K562 (cell line): ENCODE data around the gene PFKL. TPM values are rescaled to one million over a fixed set of nuclear protein-coding genes. Genes with fewer than 3 reads are reported as not detected.

Experiments used
- ATAC-seq: fragments of 200-7000 bp; cut with Tn5 transposase; 3 replicates; pipeline ENCODE4 v1.9.1; 2020; ENCODE audit warnings: moderate library complexity
- BruUV-seq: library from RNA; stranded (reverse); fragments of 400-500 nt; replicated peaks from 2 replicates; lab custom pipeline; 2021; lab: Mats Ljungman, UMichigan
- CTCF ChIA-PET: fragments of 300-600 bp; formaldehyde crosslinking; extraction: SDS; loops from one replicate; lab custom pipeline; 2021; ENCODE audit warnings: low intra/inter-chr PET ratio; lab: Yijun Ruan, JAX
- POLR2A ChIA-PET: fragments of 300-600, 350-650 bp; sonication (Branson Sonifier 250); formaldehyde crosslinking; extraction: SDS; loops from one replicate; lab custom pipeline; 2021; ENCODE audit warnings: antibody characterized with exemption, inconsistent platforms; lab: Yijun Ruan, JAX
- DNase-seq, 4 experiments: peaks; one replicate each; pipeline versions ENCODE4 v3.0.0 to v3.0.0-alpha.2; 2011 to 2018; ENCODE audit warnings: low spot score in 3 of 4, mixed read lengths in 3 of 4; ENCODE audit errors: extremely low read depth in 1 of 4
- FAIRE-seq: peaks from 2 replicates; lab custom pipeline; 2011; peaks lifted over from hg19 to GRCh38; lab: Jason Lieb, UNC
- H2AFZ ChIP-seq: 2 replicates; pipeline ENCODE4 v1.6.0; 2011; ENCODE audit warnings: low read depth, low read length, control low read depth, inconsistent platforms
- H3K27ac ChIP-seq: fragments of 200-600 bp; 3 replicates; pipeline ENCODE4 v1.8.0; 2011; ENCODE audit warnings: low read depth, mild to moderate bottlenecking, control low read depth, inconsistent platforms, low read length, moderate library complexity, mixed read lengths; ENCODE audit errors: extremely low read depth
- H3K27me3 ChIP-seq, 2 experiments: fragments of 300-600 bp in 1 of 2; 2 replicates in 1 of 2; 3 replicates in 1 of 2; pipeline versions ENCODE4 v1.6.0 to v1.8.0; 2011; ENCODE audit warnings: inconsistent platforms in 2 of 2, low read length in 2 of 2, mild to moderate bottlenecking in 1 of 2, mixed read lengths in 1 of 2, moderate library complexity in 1 of 2; ENCODE audit not compliant: control insufficient read depth in 2 of 2, insufficient read depth in 2 of 2
- H3K36me3 ChIP-seq: fragments of 300-600 bp; 3 replicates; pipeline ENCODE4 v1.8.0; 2011; ENCODE audit warnings: mild to moderate bottlenecking, low read length, inconsistent platforms; ENCODE audit not compliant: control insufficient read depth, insufficient read depth
- H3K4me1 ChIP-seq, 2 experiments: fragments of 200-600 bp in 1 of 2; replicated peaks in 1 of 2; 2 replicates in 1 of 2; 3 replicates in 1 of 2; pipeline versions ENCODE4 v1.5.1 to v1.8.0; 2011; ENCODE audit warnings: inconsistent platforms in 2 of 2, low read length in 2 of 2, mild to moderate bottlenecking in 1 of 2, mixed read lengths in 1 of 2, moderate library complexity in 1 of 2; ENCODE audit not compliant: control insufficient read depth in 2 of 2, insufficient read depth in 2 of 2
- H3K4me2 ChIP-seq: 2 replicates; pipeline ENCODE4 v1.6.1; 2011; ENCODE audit warnings: low read length, control low read depth, inconsistent platforms, mixed read lengths; ENCODE audit not compliant: insufficient read depth
- H3K4me3 ChIP-seq: fragments of 200-600 bp; sonication (generic), shearing (Covaris generic); 2 replicates; pipeline ENCODE4 v1.5.1; 2016; ENCODE audit warnings: control low read depth, inconsistent platforms
- H3K79me2 ChIP-seq: fragments of 200-600 bp; 3 replicates; pipeline ENCODE4 v1.8.0; 2011; ENCODE audit warnings: low read length, inconsistent platforms; ENCODE audit not compliant: control insufficient read depth, insufficient read depth
- H3K9ac ChIP-seq, 2 experiments: 2 replicates each; pipeline versions ENCODE4 v1.6.0 to v1.6.1; 2011; ENCODE audit warnings: low read depth in 2 of 2, low read length in 2 of 2, control low read depth in 1 of 2, inconsistent platforms in 1 of 2, mild to moderate bottlenecking in 1 of 2, mixed read lengths in 1 of 2; ENCODE audit not compliant: insufficient read depth in 1 of 2
- H3K9me1 ChIP-seq: one replicate; pipeline ENCODE4 v1.6.0; 2011; ENCODE audit warnings: inconsistent platforms, mild to moderate bottlenecking, low read length, moderate library complexity; ENCODE audit not compliant: control insufficient read depth, insufficient read depth
- H3K9me3 ChIP-seq: replicated peaks from 2 replicates; pipeline ENCODE4 v1.5.1; 2011; ENCODE audit warnings: low read depth, low read length, inconsistent platforms; ENCODE audit not compliant: control insufficient read depth, insufficient read depth
- H4K20me1 ChIP-seq: replicated peaks from 2 replicates; pipeline ENCODE4 v1.6.1; 2011; ENCODE audit warnings: low read length, inconsistent platforms, mixed read lengths; ENCODE audit not compliant: control insufficient read depth, insufficient read depth
- ARID1B ChIP-seq: fragments of 450-650 bp; IDR thresholded peaks from 2 replicates; pipeline ENCODE4 v1.6.1; 2016; ENCODE audit warnings: antibody characterized with exemption, mild to moderate bottlenecking, inconsistent platforms
- BMI1 ChIP-seq: fragments of 150-350 bp; IDR thresholded peaks from 2 replicates; pipeline ENCODE4 v1.6.1; 2014; ENCODE audit warnings: low read length
- CBX8 ChIP-seq: fragments of 200-600 bp; sonication (generic); IDR thresholded peaks from 2 replicates; pipeline ENCODE4 v1.6.1; 2012; ENCODE audit warnings: borderline replicate concordance, mixed run types, low read depth, mild to moderate bottlenecking, moderate library complexity, mixed read lengths, low read length, control low read depth, inconsistent platforms; ENCODE audit not compliant: poor library complexity, severe bottlenecking; ENCODE audit errors: extremely low read depth
- CTBP1 ChIP-seq: fragments of 450-650 bp; IDR thresholded peaks from 2 replicates; pipeline ENCODE4 v1.6.1; 2016; ENCODE audit warnings: borderline replicate concordance
- EZH2 ChIP-seq: IDR thresholded peaks from 2 replicates; pipeline ENCODE4 v1.6.1; 2012; ENCODE audit warnings: low read depth, mild to moderate bottlenecking, inconsistent platforms, low read length, borderline replicate concordance
- FOXJ3 ChIP-seq: sonication (generic); formaldehyde crosslinking; IDR thresholded peaks from 2 replicates; pipeline ENCODE4 v1.4.0; 2020; ENCODE audit warnings: mild to moderate bottlenecking, missing genetic modification reagents
- GTF2F1 ChIP-seq: IDR thresholded peaks from 2 replicates; pipeline ENCODE4 v1.6.1; 2011; ENCODE audit warnings: low read depth, low read length, improper control_type of control experiment
- HMGXB4 ChIP-seq: sonication (generic); formaldehyde crosslinking; IDR thresholded peaks from 2 replicates; pipeline ENCODE4 v1.8.1; 2023; ENCODE audit warnings: mild to moderate bottlenecking, missing genetic modification reagents
- POLR3A ChIP-seq: IDR thresholded peaks from 2 replicates; pipeline ENCODE4 v1.6.1; 2011; ENCODE audit warnings: borderline replicate concordance, mild to moderate bottlenecking, moderate library complexity; ENCODE audit not compliant: insufficient read length, insufficient read depth; ENCODE audit errors: extremely low read depth
- STAG1 ChIP-seq: sonication (generic); formaldehyde crosslinking; IDR thresholded peaks from 2 replicates; pipeline ENCODE4 v1.5.0; 2020; ENCODE audit warnings: missing genetic modification reagents, borderline replicate concordance
- ZBTB1 ChIP-seq: sonication (generic); formaldehyde crosslinking; IDR thresholded peaks from 2 replicates; pipeline ENCODE4 v1.8.1; 2023; ENCODE audit warnings: missing genetic modification reagents, low read depth, mild to moderate bottlenecking, borderline replicate concordance
- ZNF282 ChIP-seq: sonication (generic); formaldehyde crosslinking; IDR thresholded peaks from 2 replicates; pipeline ENCODE4 v1.8.1; 2023; ENCODE audit warnings: missing genetic modification reagents
- ZNF644 ChIP-seq: fragments of 200-800 bp; sonication (Bioruptor generic); IDR thresholded peaks from 2 replicates; pipeline ENCODE4 v1.6.1; 2016; ENCODE audit warnings: low read depth, missing genetic modification characterization, missing compliant biosample characterization
- ZNF766 ChIP-seq: fragments of 200-800 bp; sonication (Bioruptor generic); conservative IDR thresholded peaks from 2 replicates; pipeline ENCODE4 v1.6.1; 2016; ENCODE audit warnings: missing genetic modification characterization, missing compliant biosample characterization
- ZNF830 ChIP-seq: fragments of 250-450 bp; sonication (Bioruptor Pico); IDR thresholded peaks from 2 replicates; pipeline ENCODE4 v1.5.0; 2021; ENCODE audit warnings: mild to moderate bottlenecking
- WGBS: fragments of 100-300 bp; shearing (Covaris generic); methylation state at CpG from one replicate; pipeline ENCODE4 v1.1.6; 2016; ENCODE audit warnings: low coverage, mixed read lengths; ENCODE audit not compliant: insufficient coverage; ENCODE audit errors: missing lambda C conversion rate; 5-methylcytosine and 5-hydroxymethylcytosine counted together
- in situ Hi-C: fragments of 300-500 bp; cut with MboI; formaldehyde crosslinking; loops from 4 replicates; pipeline ENCODE4 v1.15.0; 2018; ENCODE audit warnings: inconsistent platforms, mixed read lengths
- intact Hi-C: fragments of 100-400 bp; cut with micrococcal nuclease; formaldehyde crosslinking; loops from 2 replicates; pipeline ENCODE4 v1.14.2; 2022
- polyA plus RNA-seq, 8 experiments: library from polyadenylated mRNA; depleted of rRNA in 4 of 8; stranded (reverse) in 5 of 8; unstranded in 3 of 8; fragments of >200 nt; fragmentation: Nextera tagmentation in 2 of 8; fragmentation: Illumina TruSeq in 1 of 8; extraction: Ambion mirVana in 2 of 8; extraction: Trizol in 1 of 8; gene quantifications; 2 replicates each; pipeline versions ENCODE4 v1.2.1 to v1.2.3, GENCODE V29; 2011 to 2014; ENCODE audit warnings: inconsistent platforms in 1 of 8, missing spikeins in 1 of 8
- total RNA-seq, 7 experiments: library from RNA; depleted of rRNA in 6 of 7; stranded (reverse); fragments of >200 nt in 6 of 7; fragmentation: Illumina TruSeq in 2 of 7; extraction: Trizol in 2 of 7; gene quantifications; 2 replicates each; pipeline versions ENCODE4 v1.2.1 to v1.2.3, GENCODE V29; 2011 to 2021; ENCODE audit warnings: low replicate concordance in 1 of 7
- TF ChIP-seq, protein P1 (sequence below): sonication (generic); formaldehyde crosslinking; IDR thresholded peaks from 2 replicates; pipeline ENCODE4 v1.8.1; 2023; ENCODE audit warnings: mild to moderate bottlenecking, missing genetic modification reagents

The PFKL gene
- total and polyA plus RNA-seq, 9 of the 15 experiments (the other 6 are each of a cell fraction or from before 2014, with no cell fraction given), result 1.1 to 124 (median 45.6) TPM

GRCh38 chr21:44314561-44314960 lies 14.7 kb downstream of the PFKL start (continued):
- no peak for TF ChIP-seq STAG1 (CRISPR knock-in tag)
- no peak for TF ChIP-seq CTBP1
- TF ChIP-seq ZBTB1 (CRISPR knock-in tag), result no peak

DNA sequence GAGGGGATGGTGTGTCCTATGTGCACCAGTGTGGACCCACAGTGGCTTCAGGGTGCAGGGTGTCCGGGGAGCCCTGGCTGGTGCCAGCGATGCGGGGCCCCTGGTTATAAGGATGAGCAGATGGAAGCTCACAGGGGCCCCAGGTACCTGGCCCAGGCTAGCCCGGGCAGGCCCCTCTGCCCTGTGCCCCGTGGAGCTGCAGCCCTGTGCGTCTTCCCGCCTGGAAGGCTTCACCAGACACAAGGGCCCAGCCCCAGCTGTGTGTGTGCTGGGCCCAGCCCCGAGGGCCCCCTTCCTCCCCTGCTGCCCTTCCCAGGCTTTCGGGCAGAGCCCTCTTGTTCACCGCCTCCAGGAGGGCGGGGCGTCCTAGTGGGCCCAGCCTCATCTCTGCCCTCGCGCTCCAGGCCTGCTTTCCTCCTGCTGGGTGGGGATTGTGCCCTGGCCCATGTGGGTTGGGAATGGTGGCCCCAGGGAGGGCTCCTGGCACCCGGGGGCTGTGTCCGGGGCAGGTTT lies 15.9 kb downstream of the PFKL start:
- intact Hi-C loops (no loop called here), in situ Hi-C loops (no loop called here)
- Histone ChIP-seq H3K9me3 (no peaks in the 10 kb centered on the region), H3K4me3 (no peak overlapping the region), H3K27me3 (no peaks in the 10 kb centered on the region), H3K4me1 (peaks cover 0 to 29% of the 10 kb centered on the region in 2 experiments; a peak in 1 of 5 replicates), H3K36me3 (peaks cover 80% of the 10 kb centered on the region; the same call in 2 of the 3 replicates), H3K9me1 (no peaks in the 10 kb centered on the region), H3K27ac (no peak overlapping the region), H2AFZ (no peak overlapping the region), H3K4me2 (no peak overlapping the region), H3K9ac (no peak overlapping the region; a peak in 1 of 4 replicates), H3K79me2 (no peaks in the 10 kb centered on the region), H4K20me1 (no peaks in the 10 kb centered on the region)
- FAIRE-seq, result no peak
- no peak for ATAC-seq
- ChIA-PET CTCF (no interaction called here), POLR2A (interaction anchor here (0.8 to 1.7 kb wide), 2 partner anchors 12 to 22 kb away, joined by 3 to 8 read pairs; no protein-coding TSS in a partner anchor)
- TF ChIP-seq FOXJ3 (CRISPR knock-in tag), result no peak
- TF ChIP-seq ZNF282, result no peak
- TF ChIP-seq ZNF644 (tag), result no peak
- TF ChIP-seq GTF2F1, result no peak
- TF ChIP-seq EZH2, result no peak
- no peak for TF ChIP-seq ZNF766 (CRISPR knock-in tag)
- TF ChIP-seq, protein P1, sequence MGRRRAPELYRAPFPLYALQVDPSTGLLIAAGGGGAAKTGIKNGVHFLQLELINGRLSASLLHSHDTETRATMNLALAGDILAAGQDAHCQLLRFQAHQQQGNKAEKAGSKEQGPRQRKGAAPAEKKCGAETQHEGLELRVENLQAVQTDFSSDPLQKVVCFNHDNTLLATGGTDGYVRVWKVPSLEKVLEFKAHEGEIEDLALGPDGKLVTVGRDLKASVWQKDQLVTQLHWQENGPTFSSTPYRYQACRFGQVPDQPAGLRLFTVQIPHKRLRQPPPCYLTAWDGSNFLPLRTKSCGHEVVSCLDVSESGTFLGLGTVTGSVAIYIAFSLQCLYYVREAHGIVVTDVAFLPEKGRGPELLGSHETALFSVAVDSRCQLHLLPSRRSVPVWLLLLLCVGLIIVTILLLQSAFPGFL (CRISPR knock-in tag), result no peak
- no peak for TF ChIP-seq POLR3A
- TF ChIP-seq HMGXB4 (CRISPR knock-in tag), result no peak
- no peak for TF ChIP-seq ZNF830 (CRISPR knock-in tag)
- no peak for TF ChIP-seq CBX8
- no peak for TF ChIP-seq ARID1B
- no peak for TF ChIP-seq BMI1
- WGBS, result 88% methylated on average over 13 of the region's 16 CpGs
- DNase-seq, result no peak
- no TSS peak for BruUV-seq
